Daoy (cell line): ENCODE results near the gene OR12D3. TPM values are rescaled to one million over a fixed set of nuclear protein-coding genes. Genes with fewer than 3 reads are reported as not detected.
"Not testable (repeated sequence)": the region's sequence is repeated elsewhere in the genome, so short reads cannot be mapped to it uniquely, and the experiment has no call there.

ENCODE experiments used
- DNase-seq: peaks from one replicate; pipeline ENCODE4 v3.0.0-alpha.2; 2015; ENCODE audit warnings: low read depth
- total RNA-seq: library from RNA; depleted of rRNA; stranded (reverse); fragments of >200 nt; shearing (Covaris generic); gene quantifications from 2 replicates; pipeline ENCODE4 v1.2.3, GENCODE V29; 2014; rRNA removed

OR12D3 gene
- total RNA-seq = not detected in 2 replicates

GRCh38 chr6:29375191-29375590, at the start of gene OR12D3:
OR12D3 (minus strand) TSS chr6:29375291; CDS start chr6:29375287, 4 bp downstream.
- no peak for DNase-seq

- peak; percentile 15 for DNase-seq
These were observed 49.5 kb upstream of the OR12D3 start for GRCh38 chr6:29424575-29424974.

DNA sequence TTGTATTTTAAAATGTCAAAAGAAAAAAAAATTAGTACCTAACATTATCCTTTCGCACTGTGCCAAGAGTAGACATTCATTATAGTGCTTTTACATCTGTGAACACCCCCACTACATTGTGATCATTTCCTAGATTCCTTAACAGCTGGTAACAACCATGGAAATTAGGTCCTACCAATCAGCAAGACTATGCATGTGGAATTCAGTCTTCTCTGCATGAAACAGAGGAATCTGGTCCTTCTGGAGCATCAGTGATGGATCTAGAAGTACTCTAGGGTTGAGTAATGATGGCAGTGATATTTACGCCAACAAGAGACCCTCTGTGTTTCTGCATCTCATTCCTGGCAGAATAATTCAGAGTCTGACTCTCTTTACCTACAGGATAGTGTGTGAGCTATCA, 49.1 kb upstream of the OR12D3 start:
- DNase-seq = no peak

DNA sequence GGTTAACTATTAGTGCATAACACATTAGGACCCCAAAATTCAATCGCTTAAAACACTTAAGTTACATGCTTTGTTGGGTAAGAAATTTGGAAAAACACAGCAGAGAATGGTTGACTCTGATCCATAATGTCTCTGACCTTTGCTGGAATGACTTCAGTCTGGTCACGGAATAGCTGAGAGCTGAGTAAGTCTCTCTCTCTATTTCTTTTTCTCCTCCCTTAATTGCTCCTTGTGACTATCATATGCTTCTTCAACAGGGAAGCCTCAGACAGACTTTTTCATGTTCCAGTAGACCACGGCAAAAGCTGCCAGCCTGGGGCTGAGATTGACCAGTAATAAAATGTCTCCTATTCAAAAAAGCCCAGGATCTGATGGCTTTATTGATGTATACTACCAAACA, 44.4 kb upstream of the OR12D3 start:
- DNase-seq = peak; percentile 27

- peak; percentile 15 for DNase-seq
These were observed 39.5 kb upstream of the OR12D3 start, which contains the start of gene OR12D1 for GRCh38 chr6:29414588-29414987. OR12D1 (plus strand) TSS chr6:29414928.

GRCh38 chr6:29403801-29404200, 28.7 kb upstream of the OR12D3 start:
- DNase-seq = no peak

DNA sequence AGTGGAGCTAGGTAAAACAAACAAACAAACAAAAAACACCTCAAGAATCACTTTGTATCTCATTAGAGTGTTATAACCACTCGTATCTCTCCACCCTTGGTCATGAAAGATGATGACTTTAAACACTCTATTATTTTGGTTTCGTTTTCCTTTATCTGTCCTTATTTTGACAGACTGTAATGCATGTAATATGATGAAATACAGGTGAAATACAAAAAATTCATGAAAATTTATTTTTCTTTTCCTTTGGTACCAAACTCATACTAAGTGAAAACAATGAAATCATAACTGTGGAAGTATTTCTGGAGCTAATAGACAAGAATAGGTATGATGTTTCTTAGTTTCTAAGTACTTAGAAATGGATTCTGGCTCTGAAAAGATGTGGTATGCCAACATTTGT, 24.4 kb upstream of the OR12D3 start:
- DNase-seq = no peak

GRCh38 chr6:29395331-29395730, 20.2 kb upstream of the OR12D3 start, which contains the start of gene OR12D2:
OR12D2 (plus strand) TSS chr6:29395631; CDS start chr6:29396700, 1,069 bp downstream.
- no peak for DNase-seq

DNA sequence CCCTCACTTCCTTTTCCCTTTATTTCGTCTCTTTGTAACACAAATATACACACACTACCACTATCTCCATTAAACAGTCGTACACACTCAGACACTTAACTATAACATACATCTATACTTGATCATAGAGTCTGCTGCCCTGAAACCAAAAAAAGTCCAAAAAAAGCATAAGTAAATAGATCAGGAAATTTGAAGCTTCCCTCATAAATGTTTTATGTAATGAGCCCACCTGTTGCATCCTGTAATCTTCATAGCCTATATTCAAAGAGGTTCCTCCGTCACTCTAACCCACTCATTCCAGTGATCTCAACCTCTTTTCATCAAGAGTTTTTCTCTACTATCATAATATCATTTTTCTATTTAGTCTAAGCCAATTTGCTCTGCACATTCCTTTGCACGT, 13.4 kb upstream of the OR12D3 start:
- DNase-seq = no peak

DNA sequence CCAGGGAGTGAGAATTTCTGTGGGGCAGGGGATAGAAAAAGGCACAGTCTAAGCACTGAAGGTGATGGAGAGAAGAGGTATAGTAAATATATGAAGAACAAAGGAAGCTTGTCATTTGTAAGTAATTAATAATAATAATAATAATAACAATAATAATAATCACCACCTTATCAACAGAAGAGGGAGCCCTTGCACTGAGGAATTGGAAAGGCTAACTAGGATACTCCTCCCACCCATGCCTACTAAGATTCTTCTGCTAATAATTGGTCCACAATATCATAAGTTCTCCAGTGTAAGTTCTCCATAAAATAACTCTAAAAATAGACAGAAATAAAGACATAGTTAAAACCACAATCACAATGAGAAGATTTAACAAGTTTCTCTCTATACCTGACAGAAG, 912 bp upstream of the OR12D3 start:
- no peak for DNase-seq

DNA sequence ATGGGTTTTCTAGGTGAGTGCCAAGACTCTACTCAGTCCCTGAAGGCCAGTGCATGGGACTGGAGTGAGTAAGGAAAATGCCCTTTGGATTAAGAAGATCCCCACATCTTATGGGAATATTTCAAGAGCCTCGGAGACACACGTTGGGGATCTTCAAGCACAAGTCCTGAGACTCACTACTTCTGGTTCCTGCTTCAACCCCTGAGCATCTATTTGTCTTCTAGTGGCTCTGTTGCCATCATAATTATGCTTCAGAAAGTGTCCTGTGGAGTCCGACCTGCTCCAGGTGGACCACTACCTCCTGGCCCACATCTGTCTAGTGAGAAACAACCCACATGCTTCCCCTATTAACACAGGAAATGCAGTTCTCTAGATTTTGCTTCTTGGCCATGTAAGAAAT, 6.3 kb downstream of the OR12D3 start, which contains the start of gene OR5V1:
TSS of gene OR5V1 (minus strand) at position 101 of the 400 bp plus-strand sequence. CDS start 12,670 bp downstream, outside the sequence.
- DNase-seq = no peak

GRCh38 chr6:29355603-29356002, 19.5 kb downstream of the OR12D3 start:
- no peak for DNase-seq

DNA sequence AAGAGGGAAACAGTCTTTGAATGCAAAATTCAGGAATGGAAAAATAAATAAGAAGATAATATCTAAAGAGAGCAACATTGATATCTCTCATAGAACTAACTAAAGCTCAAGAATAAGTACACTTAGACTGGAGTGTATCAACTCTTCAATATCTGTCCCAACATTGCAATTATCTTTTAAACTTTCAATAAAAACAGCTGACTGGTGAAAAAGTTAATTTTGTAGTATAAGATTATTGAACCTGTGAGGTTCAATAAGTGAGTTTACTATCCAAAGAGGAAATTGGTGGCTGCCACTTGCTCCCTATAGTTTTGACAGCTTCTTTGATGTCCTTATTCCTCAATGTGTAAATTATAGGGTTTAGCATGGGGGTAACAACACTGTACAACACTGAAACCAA, 20.1 kb downstream of the OR12D3 start:
- no peak for DNase-seq

DNA sequence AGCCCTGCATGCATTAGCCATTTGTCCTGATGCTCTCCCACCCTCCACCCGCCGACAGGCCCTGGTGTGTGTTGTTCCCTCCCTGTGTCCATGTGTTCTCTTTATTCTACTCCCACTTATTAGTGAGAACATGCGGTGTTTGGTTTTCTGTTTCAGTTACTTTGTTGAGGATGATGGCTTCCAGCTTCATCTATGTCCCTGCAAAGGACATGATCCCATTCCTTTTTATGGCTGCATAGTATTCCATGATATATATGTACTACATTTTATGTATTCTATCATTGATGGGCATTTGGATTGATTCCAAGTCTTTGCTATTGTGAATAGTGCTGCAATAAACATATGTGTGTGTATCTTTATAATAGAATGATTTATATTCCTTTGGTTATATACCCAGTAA, 25.7 kb downstream of the OR12D3 start:
- not testable (repeated sequence) for DNase-seq

- no peak for DNase-seq
These were observed 29.7 kb downstream of the OR12D3 start for GRCh38 chr6:29345380-29345779.

DNA sequence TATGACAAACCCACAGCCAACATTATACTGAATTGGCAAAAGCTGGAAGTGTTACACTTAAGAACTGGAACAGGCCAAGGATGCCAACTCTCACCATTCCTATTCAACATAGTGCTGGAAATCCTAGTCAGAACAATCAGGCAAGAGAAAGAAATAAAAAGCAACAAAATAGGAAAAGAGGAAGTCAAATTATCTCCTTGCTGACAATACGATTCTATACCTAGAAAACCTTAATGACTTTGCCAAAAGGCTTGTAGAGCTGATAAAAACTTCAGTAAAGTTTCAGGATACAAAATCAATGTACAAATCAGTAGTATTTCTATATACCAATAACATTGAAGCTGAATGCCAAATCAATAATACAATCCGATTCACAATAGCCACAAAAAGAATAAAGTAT, 38.8 kb downstream of the OR12D3 start:
- DNase-seq = no peak

- DNase-seq = no peak
These were observed 42.4 kb downstream of the OR12D3 start for GRCh38 chr6:29332676-29333075.

GRCh38 chr6:29325777-29326176, 49.3 kb downstream of the OR12D3 start:
- DNase-seq = no peak

Other genes starting within 250 kb of the OR12D3 start
- gene OR2J2, start 204.4 kb downstream of the OR12D3 start, total RNA-seq = not detected in 2 replicates
- not detected in 2 replicates for gene OR14J1, start 73.6 kb downstream of the OR12D3 start, total RNA-seq
- gene OR5V1, start 6.4 kb downstream of the OR12D3 start, total RNA-seq = not detected in 2 replicates
- gene OR12D2, start 20.3 kb upstream of the OR12D3 start, total RNA-seq = not detected in 2 replicates
- not detected in 2 replicates for gene OR12D1, start 39.6 kb upstream of the OR12D3 start, total RNA-seq
- gene OR10C1, start 64.0 kb upstream of the OR12D3 start, total RNA-seq = not detected in 2 replicates
- gene OR11A1, start 81.8 kb upstream of the OR12D3 start, total RNA-seq = not detected in 2 replicates
- gene OR2H1, start 81.9 kb upstream of the OR12D3 start, total RNA-seq = not detected in 2 replicates
- not detected in 2 replicates for gene MAS1L, start 112.7 kb upstream of the OR12D3 start, total RNA-seq
- gene UBD, start 184.4 kb upstream of the OR12D3 start, total RNA-seq = 2.8 and 10.1 TPM in 2 replicates
- not detected in 2 replicates for gene OR2H2, start 209.8 kb upstream of the OR12D3 start, total RNA-seq